Tibial nerve (tissue), 4 donors: ENCODE results near the gene SEPTIN8. TPM values are rescaled to one million over a fixed set of nuclear protein-coding genes. Genes with fewer than 3 reads are reported as not detected.

Source experiments
- DNase-seq, 2 donors: peaks; one replicate each; pipeline ENCODE4 v3.0.0-alpha.2; 2019; ENCODE audit warnings: low spot score in 2 of 2
- H3K27ac ChIP-seq, 4 donors: fragments of 200-600 bp; sonication (generic) in 3 of 4; one replicate each; pipeline ENCODE4 v1.5.1; 2017 to 2019; ENCODE audit warnings: mild to moderate bottlenecking in 1 of 4
- H3K27me3 ChIP-seq, 2 donors: fragments of 200-600 bp; sonication (generic) in 1 of 2; one replicate each; pipeline versions ENCODE4 v1.5.1 to v1.6.0; 2017 to 2019
- H3K36me3 ChIP-seq, 3 donors: fragments of 200-600 bp; sonication (generic); one replicate each; pipeline ENCODE4 v1.5.1; 2018 to 2019
- H3K4me1 ChIP-seq, 4 donors: fragments of 200-600 bp; sonication (generic) in 3 of 4; one replicate each; pipeline ENCODE4 v1.5.1; 2017 to 2019
- H3K4me3 ChIP-seq, 4 donors: fragments of 200-600 bp; sonication (generic) in 3 of 4; one replicate each; pipeline ENCODE4 v1.5.1; 2017 to 2019; ENCODE audit warnings: mild to moderate bottlenecking in 1 of 4, moderate library complexity in 1 of 4
- H3K9me3 ChIP-seq, 4 donors: fragments of 200-600 bp; sonication (generic) in 3 of 4; one replicate each; pipeline ENCODE4 v1.5.1; 2017 to 2019
- EP300 ChIP-seq, 2 donors: sonication (generic); formaldehyde crosslinking; IDR thresholded peaks; one replicate each; pipeline ENCODE4 v1.6.1; 2017; ENCODE audit warnings: antibody characterized with exemption in 2 of 2, mild to moderate bottlenecking in 1 of 2
- POLR2A ChIP-seq, 2 donors: fragments of 450-650 bp; IDR thresholded peaks; one replicate each; pipeline ENCODE4 v1.6.1; 2017; ENCODE audit warnings: antibody characterized with exemption in 2 of 2, mild to moderate bottlenecking in 2 of 2, moderate library complexity in 2 of 2
- WGBS, 2 donors: methylation state at CpG; one replicate each; pipeline ENCODE4 v1.1.5; 2018; 5-methylcytosine and 5-hydroxymethylcytosine counted together
- total RNA-seq, 4 donors: library from RNA; depleted of rRNA; stranded (reverse); fragments of >200 nt; gene quantifications; one replicate each; pipeline ENCODE4 v1.1.0, GENCODE V29; 2016
- TF ChIP-seq, protein P1 (sequence below), 5 experiments: fragments of 200-600 bp in 3 of 5; fragments of 450-650 bp in 2 of 5; sonication (generic) in 3 of 5; IDR thresholded peaks; one replicate each; pipeline ENCODE4 v1.5.1; 2016 to 2019; ENCODE audit warnings: antibody characterized with exemption in 5 of 5, mild to moderate bottlenecking in 3 of 5, moderate library complexity in 2 of 5

SEPTIN8 gene
- total RNA-seq, 4 donors from 2014 or later: 38.5 to 48.3 (median 44.2) TPM

DNA sequence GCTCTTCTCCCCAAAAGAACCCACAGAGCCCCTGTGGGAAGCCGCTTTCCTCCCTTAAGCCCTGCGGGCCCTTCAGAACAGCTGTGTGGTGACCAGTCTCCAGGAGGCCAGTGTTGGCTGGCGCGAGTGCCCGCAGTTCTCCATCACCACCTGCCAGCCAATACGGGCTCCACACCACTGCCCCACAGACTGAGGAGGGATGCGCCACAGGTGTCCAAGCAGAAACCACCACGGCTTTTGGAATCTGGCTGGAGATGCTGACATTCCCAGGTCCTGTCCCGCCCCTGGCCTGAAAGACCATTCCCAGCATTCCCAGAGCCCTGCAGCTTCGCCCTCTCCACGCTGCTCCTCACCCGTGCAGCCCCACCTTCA lies 17.0 kb downstream of the SEPTIN8 start:
- Histone ChIP-seq H3K4me3 (no peak overlapping the region), H3K36me3 (peaks cover 0 to 83% (median 0%) of the 10 kb centered on the region in 3 donors), H3K27ac (no peak overlapping the region), H3K9me3 (no peaks in the 10 kb centered on the region), H3K4me1 (peaks cover 0 to under 1% (median 0%) of the 10 kb centered on the region in 4 donors), H3K27me3 (no peaks in the 10 kb centered on the region)
- 94 to 96% methylated on average over 11 to 12 of the region's 12 CpGs for WGBS, 2 donors
- TF ChIP-seq, protein P1, sequence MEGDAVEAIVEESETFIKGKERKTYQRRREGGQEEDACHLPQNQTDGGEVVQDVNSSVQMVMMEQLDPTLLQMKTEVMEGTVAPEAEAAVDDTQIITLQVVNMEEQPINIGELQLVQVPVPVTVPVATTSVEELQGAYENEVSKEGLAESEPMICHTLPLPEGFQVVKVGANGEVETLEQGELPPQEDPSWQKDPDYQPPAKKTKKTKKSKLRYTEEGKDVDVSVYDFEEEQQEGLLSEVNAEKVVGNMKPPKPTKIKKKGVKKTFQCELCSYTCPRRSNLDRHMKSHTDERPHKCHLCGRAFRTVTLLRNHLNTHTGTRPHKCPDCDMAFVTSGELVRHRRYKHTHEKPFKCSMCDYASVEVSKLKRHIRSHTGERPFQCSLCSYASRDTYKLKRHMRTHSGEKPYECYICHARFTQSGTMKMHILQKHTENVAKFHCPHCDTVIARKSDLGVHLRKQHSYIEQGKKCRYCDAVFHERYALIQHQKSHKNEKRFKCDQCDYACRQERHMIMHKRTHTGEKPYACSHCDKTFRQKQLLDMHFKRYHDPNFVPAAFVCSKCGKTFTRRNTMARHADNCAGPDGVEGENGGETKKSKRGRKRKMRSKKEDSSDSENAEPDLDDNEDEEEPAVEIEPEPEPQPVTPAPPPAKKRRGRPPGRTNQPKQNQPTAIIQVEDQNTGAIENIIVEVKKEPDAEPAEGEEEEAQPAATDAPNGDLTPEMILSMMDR (IDR thresholded peaks at IDR 0.05): no peak
- TF ChIP-seq POLR2A (IDR thresholded peaks at IDR 0.05) (no peak), EP300 (IDR thresholded peaks at IDR 0.05) (no peak)
- no peak for DNase-seq

DNA sequence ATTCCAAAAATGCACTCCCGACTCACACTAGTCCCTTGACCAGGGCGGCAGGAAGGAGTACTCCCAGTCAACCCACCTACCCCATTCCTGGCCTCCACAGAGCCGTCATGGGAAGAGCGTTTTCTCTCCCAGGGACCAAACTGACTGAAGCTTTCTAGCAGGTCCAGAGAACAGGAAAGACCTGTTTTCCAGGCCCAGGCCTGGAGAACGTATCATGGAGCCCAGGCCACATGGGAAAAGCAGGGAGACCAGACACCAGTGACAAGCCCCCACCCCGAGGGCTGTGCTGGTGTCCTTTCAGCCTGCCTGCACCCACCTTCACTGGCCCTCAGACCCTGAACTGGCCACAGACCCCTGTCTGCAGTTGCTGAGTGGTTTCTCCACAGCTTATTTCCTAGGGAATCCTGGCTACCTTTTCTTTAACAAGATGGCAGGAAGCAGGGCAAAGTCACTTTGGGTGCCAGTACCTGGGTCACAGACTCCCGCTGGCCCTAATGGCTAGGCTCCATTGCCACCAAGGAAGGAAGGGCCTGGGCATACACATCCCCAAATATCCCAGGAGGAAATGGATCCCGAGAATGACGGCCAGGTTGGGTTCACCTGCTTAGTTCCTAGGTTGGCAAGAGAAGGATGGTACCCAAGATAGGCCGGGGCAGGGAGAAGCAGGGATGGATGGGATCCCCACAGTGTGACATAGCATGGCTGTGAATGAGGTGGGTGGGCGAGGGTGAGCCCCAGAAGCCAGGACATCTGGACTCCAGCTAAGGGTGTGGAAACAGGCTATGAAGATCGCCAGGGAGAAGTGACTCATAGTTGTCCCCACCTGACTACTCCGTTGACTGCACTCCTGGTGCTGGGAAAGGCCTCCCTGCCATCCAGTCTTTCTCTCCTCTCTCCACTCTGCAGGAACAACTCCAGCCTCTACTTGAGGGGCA lies 17.7 kb downstream of the SEPTIN8 start:
- H3K36me3 ChIP-seq: peaks cover 0 to 77% (median 0%) of the 10 kb centered on the region in 3 donors
- WGBS, 2 donors: 92% methylated on average over 13 of the region's 13 CpGs
- H3K4me3 ChIP-seq: no peak overlapping the region

DNA sequence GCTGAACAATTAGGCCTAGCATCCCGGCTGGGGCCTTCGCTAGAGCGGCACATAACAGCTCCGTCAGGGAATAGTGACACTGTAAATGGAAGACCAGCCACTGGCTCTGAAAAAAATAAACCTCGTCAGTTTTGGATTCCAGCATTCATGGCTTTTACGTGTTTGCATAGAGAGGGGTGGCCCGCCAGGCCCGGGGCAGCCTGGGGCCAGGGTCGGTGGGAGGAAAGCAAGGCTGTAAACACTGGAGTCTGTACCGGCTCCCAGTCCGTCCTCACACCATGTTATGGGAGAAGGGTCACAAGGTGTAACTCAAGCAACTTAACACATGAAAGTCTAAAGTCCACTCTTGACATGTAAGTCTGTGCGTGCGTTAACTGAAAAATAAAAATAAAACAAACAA lies 18.6 kb downstream of the SEPTIN8 start:
- H3K36me3 ChIP-seq: peaks cover 0 to 68% (median 0%) of the 10 kb centered on the region in 3 donors
- TF ChIP-seq, protein P1 (IDR thresholded peaks at IDR 0.05): no peak
- TF ChIP-seq POLR2A (IDR thresholded peaks at IDR 0.05): no peak
- TF ChIP-seq EP300 (IDR thresholded peaks at IDR 0.05): no peak
- WGBS, 2 donors: 86% methylated on average over 13 of the region's 13 CpGs

More for the DNA sequence above, 17.7 kb downstream of the SEPTIN8 start:
- no peak overlapping the region for H3K27ac ChIP-seq
- H3K27me3 ChIP-seq: no peaks in the 10 kb centered on the region
- TF ChIP-seq EP300 (IDR thresholded peaks at IDR 0.05): no peak
- TF ChIP-seq, protein P1 (IDR thresholded peaks at IDR 0.05): no peak
- no peak for TF ChIP-seq POLR2A (IDR thresholded peaks at IDR 0.05)
- H3K9me3 ChIP-seq: no peaks in the 10 kb centered on the region
- no peak for DNase-seq
- H3K4me1 ChIP-seq: no peaks in the 10 kb centered on the region

DNA sequence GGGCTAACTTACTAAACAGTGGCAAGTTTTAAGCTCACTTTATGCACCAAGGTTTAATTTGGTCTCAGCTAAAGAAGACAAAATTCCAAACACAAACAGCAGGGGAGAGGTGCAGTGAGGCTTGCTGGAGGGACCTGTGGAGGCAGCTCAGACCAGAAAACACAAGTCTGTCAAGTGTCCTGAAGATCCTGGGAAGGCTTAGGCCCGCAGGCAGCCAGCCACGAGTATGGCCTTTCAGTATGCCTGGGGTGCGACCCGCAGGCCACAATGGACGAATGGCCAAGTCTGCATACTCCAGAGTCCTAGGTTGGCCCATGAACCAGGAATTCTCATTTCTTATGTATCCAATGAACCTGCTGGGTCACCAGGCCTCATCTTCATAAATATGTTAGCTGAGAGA lies 20.5 kb downstream of the SEPTIN8 start:
- WGBS, 2 donors: 68 to 96% methylated on average over 5 of the region's 5 CpGs
- Histone ChIP-seq H3K4me1 (peaks cover 0 to 4% (median 2%) of the 10 kb centered on the region in 4 donors), H3K4me3 (no peak overlapping the region), H3K27ac (no peak overlapping the region), H3K9me3 (no peaks in the 10 kb centered on the region), H3K27me3 (no peaks in the 10 kb centered on the region), H3K36me3 (peaks cover 0 to 48% (median 0%) of the 10 kb centered on the region in 3 donors)
- DNase-seq: no peak
- TF ChIP-seq, protein P1 (IDR thresholded peaks at IDR 0.05): no peak
- TF ChIP-seq EP300 (IDR thresholded peaks at IDR 0.05) (no peak), POLR2A (IDR thresholded peaks at IDR 0.05) (no peak)

More for the DNA sequence above, 18.6 kb downstream of the SEPTIN8 start:
- no peaks in the 10 kb centered on the region for H3K4me1 ChIP-seq
- no peaks in the 10 kb centered on the region for H3K9me3 ChIP-seq
- no peak overlapping the region for H3K27ac ChIP-seq
- H3K27me3 ChIP-seq: no peaks in the 10 kb centered on the region
- no peak for DNase-seq
- H3K4me3 ChIP-seq: no peak overlapping the region

DNA sequence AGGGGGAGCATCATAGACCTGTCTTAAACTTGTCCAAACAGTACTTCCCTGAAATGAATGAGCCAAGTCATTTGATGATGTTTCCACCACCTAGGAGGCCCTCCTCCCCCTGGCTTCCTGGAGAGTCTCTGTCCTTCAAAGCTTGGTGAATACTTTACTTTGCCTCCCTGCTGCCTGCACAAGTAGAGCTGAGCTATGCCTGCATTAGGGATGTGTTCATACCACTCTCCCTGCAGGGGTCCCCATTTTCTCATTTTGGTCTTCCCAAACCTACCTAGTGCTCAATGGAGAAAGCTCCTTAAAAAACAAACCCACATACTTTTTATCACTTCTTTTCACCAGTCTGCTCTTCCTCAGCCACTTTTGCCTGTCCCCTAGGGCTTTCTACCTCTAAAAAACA lies 22.1 kb downstream of the SEPTIN8 start:
- TF ChIP-seq, protein P1 (IDR thresholded peaks at IDR 0.05): no peak
- TF ChIP-seq POLR2A (IDR thresholded peaks at IDR 0.05): no peak
- TF ChIP-seq EP300 (IDR thresholded peaks at IDR 0.05): no peak
- Histone ChIP-seq H3K9me3 (no peaks in the 10 kb centered on the region), H3K36me3 (peaks cover 0 to 33% (median 0%) of the 10 kb centered on the region in 3 donors), H3K27ac (no peak overlapping the region), H3K4me3 (no peak overlapping the region), H3K27me3 (no peaks in the 10 kb centered on the region), H3K4me1 (peaks cover 0 to 17% (median 2%) of the 10 kb centered on the region in 4 donors)
- DNase-seq: no peak
